Liver (tissue), 9 donors: ENCODE results near the gene NTNG1. TPM values are rescaled to one million over a fixed set of nuclear protein-coding genes. Genes with fewer than 3 reads are reported as not detected.

Source experiments
- DNase-seq: peaks from one replicate; pipeline ENCODE4 v3.0.0-alpha.2; 2017; ENCODE audit warnings: low spot score
- H3K27ac ChIP-seq, 2 donors: one replicate each; pipeline ENCODE4 v1.7.0; 2013; ENCODE audit warnings: inconsistent platforms in 2 of 2, low read length in 2 of 2, control low read depth in 1 of 2, low read depth in 1 of 2, mild to moderate bottlenecking in 1 of 2
- H3K27me3 ChIP-seq, 4 donors: one replicate each; pipeline versions ENCODE4 v1.6.1 to v1.7.0; 2013; ENCODE audit warnings: low read length in 3 of 4, inconsistent platforms in 1 of 4, mild to moderate bottlenecking in 1 of 4, moderate library complexity in 1 of 4; ENCODE audit not compliant: control insufficient read depth in 4 of 4, insufficient read depth in 4 of 4
- H3K36me3 ChIP-seq, 4 donors: one replicate each; pipeline versions ENCODE4 v1.6.1 to v1.7.0; 2013; ENCODE audit warnings: low read length in 3 of 4, mild to moderate bottlenecking in 3 of 4, low read depth in 1 of 4, moderate library complexity in 1 of 4; ENCODE audit not compliant: control insufficient read depth in 4 of 4, insufficient read depth in 3 of 4
- H3K4me1 ChIP-seq, 4 donors: one replicate each; pipeline versions ENCODE4 v1.6.1 to v1.7.0; 2013; ENCODE audit warnings: low read length in 3 of 4, mild to moderate bottlenecking in 3 of 4, moderate library complexity in 1 of 4; ENCODE audit not compliant: control insufficient read depth in 4 of 4, insufficient read depth in 4 of 4
- H3K4me3 ChIP-seq, 3 donors: one replicate each; pipeline versions ENCODE4 v1.6.1 to v1.7.0; 2013; ENCODE audit warnings: low read length in 3 of 3, control low read depth in 1 of 3, low read depth in 1 of 3, mild to moderate bottlenecking in 1 of 3
- H3K9ac ChIP-seq, 2 donors: one replicate each; pipeline ENCODE4 v1.7.0; 2013; ENCODE audit warnings: low read length in 2 of 2, mild to moderate bottlenecking in 2 of 2, moderate library complexity in 2 of 2, control low read depth in 1 of 2, low read depth in 1 of 2
- H3K9me3 ChIP-seq, 4 donors: one replicate each; pipeline versions ENCODE4 v1.6.1 to v1.7.0; 2013; ENCODE audit warnings: low read length in 3 of 4; ENCODE audit not compliant: control insufficient read depth in 4 of 4
- ATF3 ChIP-seq: IDR thresholded peaks from 2 replicates; pipeline ENCODE4 v1.6.1; 2016; ENCODE audit warnings: antibody characterized with exemption
- CTCF ChIP-seq: fragments of 150-350 bp; IDR thresholded peaks from 2 replicates; pipeline ENCODE4 v1.5.1; 2017; ENCODE audit warnings: improper control_type of control experiment, low read depth, low read length; ENCODE audit not compliant: missing input control
- EGR1 ChIP-seq, 2 donors: IDR thresholded peaks; 2 replicates each; pipeline ENCODE4 v1.6.1; 2016 to 2018; ENCODE audit warnings: antibody characterized with exemption in 2 of 2, low read depth in 2 of 2
- FOXA1 ChIP-seq: IDR thresholded peaks from 2 replicates; pipeline ENCODE4 v1.6.1; 2016; ENCODE audit warnings: antibody characterized with exemption
- FOXA2 ChIP-seq: IDR thresholded peaks from 2 replicates; pipeline ENCODE4 v1.6.1; 2016; ENCODE audit warnings: antibody characterized with exemption
- GABPA ChIP-seq, 2 donors: IDR thresholded peaks in 1 of 2; conservative IDR thresholded peaks in 1 of 2; 2 replicates each; pipeline ENCODE4 v1.6.1; 2016; ENCODE audit warnings: antibody characterized with exemption in 2 of 2, mild to moderate bottlenecking in 1 of 2, moderate library complexity in 1 of 2
- HNF4A ChIP-seq, 2 donors: conservative IDR thresholded peaks; 2 replicates each; pipeline ENCODE4 v1.6.1; 2016; ENCODE audit warnings: antibody characterized with exemption in 2 of 2, mild to moderate bottlenecking in 2 of 2
- JUND ChIP-seq, 2 donors: IDR thresholded peaks; 2 replicates each; pipeline ENCODE4 v1.6.1; 2016; ENCODE audit warnings: antibody characterized with exemption in 2 of 2
- MAX ChIP-seq: IDR thresholded peaks from 2 replicates; pipeline ENCODE4 v1.6.1; 2016; ENCODE audit warnings: antibody characterized with exemption
- NR2F2 ChIP-seq: IDR thresholded peaks from 2 replicates; pipeline ENCODE4 v1.6.1; 2016; ENCODE audit warnings: antibody characterized with exemption
- RAD21 ChIP-seq, 2 donors: IDR thresholded peaks; 2 replicates each; pipeline ENCODE4 v1.6.1; 2016; ENCODE audit warnings: antibody characterized with exemption in 2 of 2, mild to moderate bottlenecking in 2 of 2
- REST ChIP-seq: IDR thresholded peaks from 2 replicates; pipeline ENCODE4 v1.6.1; 2016; ENCODE audit warnings: antibody characterized with exemption, mild to moderate bottlenecking
- RXRA ChIP-seq, 2 donors: IDR thresholded peaks; 2 replicates each; pipeline ENCODE4 v1.6.1; 2017 to 2018; ENCODE audit warnings: antibody characterized with exemption in 2 of 2, mild to moderate bottlenecking in 1 of 2
- SP1 ChIP-seq: IDR thresholded peaks from 2 replicates; pipeline ENCODE4 v1.6.1; 2018; ENCODE audit warnings: antibody characterized with exemption, mild to moderate bottlenecking
- TAF1 ChIP-seq: conservative IDR thresholded peaks from 2 replicates; pipeline ENCODE4 v1.6.1; 2016; ENCODE audit warnings: antibody characterized with exemption, mild to moderate bottlenecking
- YY1 ChIP-seq: IDR thresholded peaks from 2 replicates; pipeline ENCODE4 v1.6.1; 2016; ENCODE audit warnings: antibody characterized with exemption, mild to moderate bottlenecking
- ZBTB33 ChIP-seq: IDR thresholded peaks from 2 replicates; pipeline ENCODE4 v1.6.1; 2016; ENCODE audit warnings: antibody characterized with exemption
- WGBS: extraction: QIAGEN DNeasy Blood & Tissue Kit; methylation state at CpG from one replicate; pipeline ENCODE4 v1.1.7; 2013; 5-methylcytosine and 5-hydroxymethylcytosine counted together
- polyA plus RNA-seq, 2 donors: library from polyadenylated mRNA; stranded (reverse) in 1 of 2; unstranded in 1 of 2; fragments of 200-250 nt in 1 of 2; fragments of >200 nt in 1 of 2; fragmentation: Nextera tagmentation in 1 of 2; extraction: Ambion mirVana in 1 of 2; gene quantifications; one replicate each; pipeline versions ENCODE4 v1.2.1 to v1.2.3, GENCODE V29; 2013 to 2015
- total RNA-seq, 2 donors: library from RNA; depleted of rRNA; stranded (reverse); fragments of >200 nt; gene quantifications; one replicate each; pipeline ENCODE4 v1.2.3, GENCODE V29; 2014
- donor health status: healthy.
- donor health status: healthy.
- donor health status: healthy.
- donor health status: healthy.
- donor health status: healthy.

The NTNG1 gene
- total and polyA plus RNA-seq, 4 donors = under 0.01 TPM; not detected in 2

- Histone ChIP-seq H3K9ac (no peak overlapping the region), H3K4me1 (no peaks in the 10 kb centered on the region), H3K27me3 (peaks cover 0 to 3% (median 0%) of the 10 kb centered on the region in 4 donors), H3K9me3 (peaks cover 0 to 4% (median 0%) of the 10 kb centered on the region in 4 donors), H3K36me3 (no peaks in the 10 kb centered on the region), H3K4me3 (no peak overlapping the region), H3K27ac (no peak overlapping the region)
- DNase-seq = no peak
- no peak for TF ChIP-seq JUND (IDR thresholded peaks at IDR 0.05)
- no peak for TF ChIP-seq ATF3
- TF ChIP-seq FOXA1 = no peak
- no peak for TF ChIP-seq NR2F2
- TF ChIP-seq SP1 = no peak
- no peak for TF ChIP-seq MAX
- no peak for TF ChIP-seq RXRA (IDR thresholded peaks at IDR 0.05)
- no peak for TF ChIP-seq YY1
- TF ChIP-seq ZBTB33 = no peak
- TF ChIP-seq HNF4A (conservative IDR thresholded peaks at IDR 0.05) = no peak
- TF ChIP-seq TAF1 = no peak
- TF ChIP-seq GABPA (IDR thresholded peaks at IDR 0.05 in 1 of 2, conservative IDR thresholded peaks at IDR 0.05 in 1 of 2) = no peak
- no peak for TF ChIP-seq EGR1 (IDR thresholded peaks at IDR 0.05; ENCODE audit: low read depth in 2 of 2)
- 65% methylated on average over 5 of the region's 5 CpGs for WGBS
Observed at GRCh38 chr1:107172450-107173170, 31.8 kb downstream of the NTNG1 start.

GRCh38 chr1:107175102-107175909 lies 34.5 kb downstream of the NTNG1 start:
- Histone ChIP-seq H3K9ac (no peak overlapping the region), H3K9me3 (no peaks in the 10 kb centered on the region), H3K27ac (no peak overlapping the region), H3K27me3 (peaks cover 0 to 3% (median 0%) of the 10 kb centered on the region in 4 donors), H3K36me3 (no peaks in the 10 kb centered on the region), H3K4me3 (no peak overlapping the region), H3K4me1 (no peaks in the 10 kb centered on the region)
- no peak for TF ChIP-seq GABPA (IDR thresholded peaks at IDR 0.05 in 1 of 2, conservative IDR thresholded peaks at IDR 0.05 in 1 of 2)
- TF ChIP-seq NR2F2 = no peak
- TF ChIP-seq FOXA1 = no peak
- no peak for TF ChIP-seq ATF3
- no peak for TF ChIP-seq JUND (IDR thresholded peaks at IDR 0.05)
- TF ChIP-seq TAF1 = no peak
- no peak for TF ChIP-seq RXRA (IDR thresholded peaks at IDR 0.05)
- TF ChIP-seq REST = no peak
- TF ChIP-seq HNF4A (conservative IDR thresholded peaks at IDR 0.05) = no peak
- no peak for TF ChIP-seq ZBTB33
- TF ChIP-seq CTCF = no peak
- TF ChIP-seq FOXA2 = no peak
- no peak for TF ChIP-seq RAD21 (IDR thresholded peaks at IDR 0.05)
- no peak for TF ChIP-seq EGR1 (IDR thresholded peaks at IDR 0.05; ENCODE audit: low read depth in 2 of 2)
- TF ChIP-seq SP1 = no peak
- TF ChIP-seq MAX = no peak
- no peak for TF ChIP-seq YY1
- WGBS = 60% methylated on average over 1 of the region's 1 CpG
- DNase-seq = no peak
